ENCODE results near the gene PRKN.

Gene PRKN

GRCh38 chr6:161412795-161413194 lies 1314.8 kb downstream of the PRKN start:
- DNase-seq (ENCODE audit: low read depth), result no peak

DNA sequence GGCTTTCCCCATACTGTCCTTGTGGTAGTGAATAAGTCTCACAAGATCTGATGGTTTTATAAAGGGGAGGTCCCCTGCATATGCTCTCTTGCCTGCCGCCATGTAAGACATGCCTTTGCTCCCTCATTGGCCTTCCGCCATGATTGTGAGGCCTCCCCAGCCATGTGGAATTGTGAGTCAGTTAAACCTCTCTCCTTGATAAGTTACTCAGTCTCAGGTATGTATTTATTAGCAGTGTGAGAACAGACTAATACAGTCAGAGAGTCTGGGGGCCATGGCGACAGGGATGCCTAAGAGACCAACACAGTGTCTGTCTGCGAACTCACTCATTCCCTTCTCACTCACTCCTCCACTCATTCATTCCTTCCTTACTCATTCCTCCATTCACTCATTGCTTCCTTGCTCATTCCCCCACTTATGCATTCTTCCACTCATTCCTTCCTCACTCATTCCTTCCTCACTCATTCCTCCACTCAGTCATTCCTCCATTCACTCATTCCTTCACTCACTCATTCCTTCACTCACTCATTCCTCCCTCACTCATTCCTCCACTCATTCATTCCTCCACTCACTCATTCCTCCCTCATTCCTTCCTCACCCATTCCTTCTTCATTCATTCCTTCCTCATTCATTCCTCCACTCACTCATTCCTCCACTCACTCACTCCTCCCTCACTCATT lies 1316.2 kb downstream of the PRKN start:
- DNase-seq (ENCODE audit: low read depth), result no peak

DNA sequence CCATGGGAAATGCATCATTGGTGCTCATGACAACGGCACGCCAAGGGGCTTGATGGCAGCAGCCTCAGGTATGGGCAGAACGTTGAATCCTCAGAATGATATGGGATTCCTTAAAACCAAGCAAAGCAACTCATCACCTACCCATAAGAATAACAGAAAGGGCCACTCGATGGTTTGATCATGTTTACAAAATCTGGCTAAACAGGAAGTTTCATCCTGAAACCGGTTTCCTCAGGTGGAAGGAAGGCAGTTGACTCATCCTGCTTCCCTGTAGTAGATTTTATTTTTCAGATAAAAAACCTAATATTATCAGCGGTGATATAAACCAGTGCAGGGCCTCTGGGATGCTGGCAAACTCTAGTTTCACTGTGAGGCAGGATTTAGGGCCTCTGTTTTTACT lies 1316.8 kb downstream of the PRKN start:
- no peak for DNase-seq (ENCODE audit: low read depth)

DNA sequence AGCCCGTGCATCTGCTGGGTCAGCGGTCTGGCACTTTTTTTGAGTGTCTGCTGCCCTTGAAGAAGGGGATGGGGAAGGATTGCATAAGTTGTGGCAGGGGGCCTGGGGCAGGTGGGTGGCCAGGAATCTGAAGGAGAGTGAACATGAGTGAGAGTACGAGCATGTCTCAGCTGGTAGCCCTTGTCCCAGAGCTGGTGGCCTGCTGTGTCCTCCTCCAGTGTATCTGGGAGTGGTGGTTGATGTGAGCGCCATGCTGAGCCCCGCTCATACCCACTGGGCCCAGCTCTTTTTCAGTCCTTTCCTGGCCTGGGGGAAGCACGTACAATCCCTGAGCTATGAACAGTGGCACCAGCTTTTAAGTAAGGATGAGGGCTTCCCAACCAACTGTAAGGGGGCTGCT lies 1317.5 kb downstream of the PRKN start:
- DNase-seq (ENCODE audit: low read depth), result no peak

DNA sequence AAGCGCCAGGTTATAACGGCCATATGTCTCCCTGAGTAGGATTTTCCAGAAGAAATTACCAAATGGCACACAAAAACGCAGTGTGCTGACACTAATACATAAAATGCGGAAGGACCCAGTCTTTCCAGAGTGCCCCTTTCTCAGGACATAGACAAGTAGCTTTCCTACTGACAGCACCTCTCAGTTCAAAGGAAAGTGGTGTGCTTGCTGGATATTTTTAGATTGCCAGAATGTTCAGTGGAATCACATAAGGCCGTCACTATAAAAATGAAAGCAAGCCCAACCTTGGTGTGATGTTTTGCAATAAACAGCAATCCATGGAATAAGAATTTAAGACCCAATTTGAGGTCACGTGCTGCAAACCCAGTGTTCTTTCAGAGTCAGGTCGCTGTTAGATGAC lies 1318.2 kb downstream of the PRKN start:
- DNase-seq (ENCODE audit: low read depth), result no peak

GRCh38 chr6:161408041-161408440 lies 1319.5 kb downstream of the PRKN start:
- DNase-seq (ENCODE audit: low read depth), result no peak

- DNase-seq (ENCODE audit: low read depth), result no peak
These were observed 1320.0 kb downstream of the PRKN start for GRCh38 chr6:161407581-161407980.

- DNase-seq (ENCODE audit: low read depth), result no peak
These were observed 1320.5 kb downstream of the PRKN start for GRCh38 chr6:161407115-161407514.

GRCh38 chr6:161406646-161407045 lies 1320.9 kb downstream of the PRKN start:
- no peak for DNase-seq (ENCODE audit: low read depth)

GRCh38 chr6:161405418-161405817 lies 1322.1 kb downstream of the PRKN start:
- no peak for DNase-seq (ENCODE audit: low read depth)

GRCh38 chr6:161403717-161404116 lies 1323.8 kb downstream of the PRKN start:
- no peak for DNase-seq (ENCODE audit: low read depth)

DNA sequence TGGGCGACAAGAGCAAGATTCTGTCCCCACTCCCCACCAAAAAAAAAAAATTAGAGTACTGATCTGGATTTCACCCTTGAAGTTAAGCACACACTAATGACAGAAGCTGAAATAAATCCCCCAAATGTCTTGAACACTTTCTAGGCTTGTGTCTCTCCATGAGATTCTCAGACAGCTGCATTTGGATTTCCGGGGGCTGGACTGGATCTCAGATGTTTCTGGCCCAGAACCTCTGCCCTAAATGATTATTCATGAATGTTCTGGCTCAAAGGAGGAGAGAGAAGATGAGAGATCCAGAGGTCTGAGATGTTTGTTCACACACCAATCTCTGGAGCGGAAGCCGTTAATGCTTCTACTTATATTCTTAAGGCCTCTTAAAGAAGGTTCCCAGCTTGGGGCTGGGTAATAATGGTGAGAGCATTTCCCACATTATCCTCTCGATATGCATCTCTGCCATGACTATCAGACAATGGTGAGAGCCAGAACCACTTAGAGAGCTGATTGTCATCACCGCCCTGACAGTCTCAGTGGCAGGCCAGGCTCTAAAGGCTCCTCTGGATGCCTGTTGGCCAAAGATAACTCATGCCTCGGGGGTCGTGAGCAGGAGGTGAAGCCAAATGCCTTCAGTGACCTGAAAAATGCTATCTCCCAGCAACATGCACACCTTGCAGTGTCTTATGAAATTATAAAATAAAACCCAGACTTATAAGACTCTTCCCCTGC lies 1325.8 kb downstream of the PRKN start:
- DNase-seq (ENCODE audit: low read depth), result no peak

DNA sequence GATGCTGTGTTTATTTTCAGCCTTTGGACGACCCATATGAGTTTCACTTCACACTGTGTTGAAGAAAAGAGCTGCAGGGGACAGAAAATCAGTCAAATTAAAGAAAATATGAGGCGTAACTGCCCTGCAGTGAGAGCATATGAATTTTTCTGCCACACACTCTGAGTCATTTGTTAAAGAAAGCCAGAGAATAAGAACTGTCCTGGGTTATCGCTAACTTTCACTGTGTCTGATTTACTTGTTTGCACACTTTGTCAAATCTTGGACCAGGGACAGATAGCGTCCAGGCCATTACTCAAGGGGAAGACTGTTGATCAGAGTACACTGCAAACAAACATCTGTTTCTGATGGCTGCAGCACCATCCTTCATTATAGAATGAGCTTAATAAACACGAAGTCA lies 1326.9 kb downstream of the PRKN start:
- no peak for DNase-seq (ENCODE audit: low read depth)

- DNase-seq (ENCODE audit: low read depth), result no peak
These were observed 1331.0 kb downstream of the PRKN start for GRCh38 chr6:161396539-161396938.

GRCh38 chr6:161395716-161396231 lies 1331.8 kb downstream of the PRKN start:
- no peak for DNase-seq (ENCODE audit: low read depth)

DNA sequence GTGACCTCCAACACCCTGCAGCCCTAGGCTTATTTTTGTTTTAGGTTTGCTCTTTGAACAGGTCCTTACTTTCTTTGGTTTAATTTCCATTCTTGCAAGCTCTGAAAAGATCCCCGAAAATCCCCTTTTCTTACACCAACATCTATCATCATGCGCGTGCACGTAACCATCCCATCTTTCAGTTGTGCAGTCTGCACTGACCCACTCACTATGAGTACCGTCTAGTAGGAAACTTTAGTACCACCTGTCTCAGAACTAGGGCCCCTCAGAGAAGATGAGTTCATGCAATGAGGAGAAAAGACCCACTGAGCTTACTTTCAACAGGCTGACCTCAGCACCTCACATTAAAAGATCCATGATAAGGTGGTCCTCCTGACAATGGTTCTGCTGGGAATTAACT lies 1333.1 kb downstream of the PRKN start:
- no peak for DNase-seq (ENCODE audit: low read depth)

DNA sequence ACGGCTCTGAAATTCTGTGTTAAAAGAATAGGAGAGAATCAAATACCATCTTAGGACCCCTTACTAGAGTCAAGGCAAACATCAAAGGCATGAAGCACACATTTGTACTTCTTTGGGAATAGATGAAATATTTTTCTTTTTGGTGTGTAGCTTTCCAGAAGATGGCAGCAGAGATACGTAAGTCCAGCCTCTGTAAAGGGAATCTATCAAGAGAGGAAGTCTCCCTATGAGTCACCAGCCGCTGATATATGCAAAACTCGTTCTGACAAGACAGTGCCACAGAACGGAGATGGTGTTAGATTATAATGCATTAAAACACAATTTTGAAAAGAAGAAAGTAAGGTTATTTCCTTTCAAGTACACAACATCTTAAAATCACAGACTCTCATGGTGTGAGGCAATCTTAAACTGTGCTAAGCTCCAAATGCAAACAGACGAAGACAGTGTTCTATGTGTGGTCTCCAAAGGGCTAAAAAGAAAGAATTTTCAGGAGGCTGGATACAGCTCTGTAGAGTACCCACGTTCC lies 1333.7 kb downstream of the PRKN start:
- DNase-seq (ENCODE audit: low read depth), result peak; percentile 23

GRCh38 chr6:161393292-161393691 lies 1334.3 kb downstream of the PRKN start:
- no peak for DNase-seq (ENCODE audit: low read depth)

GRCh38 chr6:161389756-161390155 lies 1337.8 kb downstream of the PRKN start:
- DNase-seq (ENCODE audit: low read depth), result no peak

DNA sequence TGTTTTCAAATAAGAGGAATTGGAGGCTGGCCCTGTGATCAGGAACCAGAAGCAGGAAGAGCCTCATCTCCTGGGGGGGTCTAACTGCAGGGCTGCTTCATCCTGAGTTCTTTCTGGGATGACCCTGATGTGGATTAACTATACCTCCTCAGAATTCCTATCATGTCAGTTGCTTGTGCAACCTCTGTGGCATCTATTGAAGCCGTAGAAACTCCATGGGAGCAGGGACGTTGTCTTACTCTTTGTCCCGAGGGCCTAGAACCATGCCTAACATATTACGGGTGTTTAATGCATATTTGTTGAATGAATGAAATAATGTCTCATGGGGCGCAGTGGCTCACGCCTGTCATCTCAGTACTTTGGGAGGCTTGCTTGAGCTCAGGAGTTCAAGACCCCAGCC lies 1343.6 kb downstream of the PRKN start:
- no peak for DNase-seq (ENCODE audit: low read depth)

DNA sequence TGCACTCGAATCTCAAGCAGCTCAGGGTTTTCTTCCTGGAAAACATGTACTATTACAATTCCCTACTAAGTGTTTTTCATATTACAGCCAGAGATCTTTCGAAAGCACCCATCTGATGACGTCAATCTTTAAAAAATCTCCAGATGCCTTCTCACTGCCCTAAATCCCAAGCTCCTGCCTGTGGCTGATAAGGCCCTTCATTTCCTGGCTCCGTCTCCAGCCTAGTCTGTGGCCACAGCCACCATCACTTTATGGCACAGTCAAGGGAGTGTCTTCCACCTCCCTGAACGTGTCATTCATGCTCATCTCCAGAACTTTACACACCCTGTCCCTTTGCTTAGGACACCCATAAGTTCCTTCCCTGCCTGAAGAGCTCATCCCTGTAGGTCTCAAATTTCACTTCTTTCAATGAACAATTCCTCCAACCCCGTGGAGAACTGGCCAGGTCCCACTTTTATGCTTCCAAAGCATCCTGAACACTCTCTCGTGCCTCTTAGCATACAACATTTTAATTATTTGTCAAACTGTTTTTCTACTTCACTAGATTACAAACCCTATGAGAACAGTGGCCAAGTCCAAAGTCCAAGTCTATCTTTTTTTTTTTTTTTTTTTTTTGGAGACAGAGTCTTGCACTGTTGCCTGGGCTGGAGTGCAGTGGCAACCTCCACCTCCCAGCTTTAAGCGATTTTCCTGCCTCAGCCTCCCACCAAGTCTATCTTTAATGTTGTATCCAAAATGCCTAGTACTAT lies 1347.6 kb downstream of the PRKN start:
- DNase-seq (ENCODE audit: low read depth), result no peak

DNA sequence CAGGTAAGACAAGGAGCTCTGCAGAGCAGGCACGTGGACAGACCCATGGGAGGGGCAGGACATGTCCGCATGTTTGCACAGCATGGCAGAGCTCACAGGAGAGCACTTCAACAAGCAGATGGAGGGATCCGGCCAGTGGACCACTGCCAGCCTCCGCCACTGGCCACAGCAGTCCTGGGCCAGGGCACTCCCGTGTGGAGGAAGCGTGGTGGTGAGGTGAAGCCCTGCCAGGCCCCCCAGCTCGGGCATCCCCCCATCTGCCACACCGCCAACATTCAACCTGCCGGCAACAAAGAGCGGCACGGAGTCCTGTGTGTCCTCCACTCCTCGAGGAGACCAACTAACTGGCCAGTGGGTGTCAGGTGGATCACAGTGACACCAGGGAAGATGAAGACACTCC lies 1349.5 kb downstream of the PRKN start:
- no peak for DNase-seq (ENCODE audit: low read depth)

GRCh38 chr6:161377116-161377515 lies 1350.5 kb downstream of the PRKN start:
- no peak for DNase-seq (ENCODE audit: low read depth)

Measured in stimulated activated CD8-positive, alpha-beta memory T cell treated with anti-CD3 and anti-CD28 coated beads, Interleukin-12 subunit alpha, Interleukin-12 subunit beta, amount 100 ng/mL, for 1 hour (primary cell).